Limb (tissue), 2 donors: ENCODE measurements around the gene MED12L.
"Not testable (repeated sequence)": the region's sequence is repeated elsewhere in the genome, so short reads cannot be mapped to it uniquely, and the experiment has no call there.

Experiments
- DNase-seq, 2 donors: peaks; one replicate each; pipeline ENCODE4 v3.0.0-alpha.2; 2016; ENCODE audit errors: extremely low spot score in 2 of 2

MED12L gene

DNA sequence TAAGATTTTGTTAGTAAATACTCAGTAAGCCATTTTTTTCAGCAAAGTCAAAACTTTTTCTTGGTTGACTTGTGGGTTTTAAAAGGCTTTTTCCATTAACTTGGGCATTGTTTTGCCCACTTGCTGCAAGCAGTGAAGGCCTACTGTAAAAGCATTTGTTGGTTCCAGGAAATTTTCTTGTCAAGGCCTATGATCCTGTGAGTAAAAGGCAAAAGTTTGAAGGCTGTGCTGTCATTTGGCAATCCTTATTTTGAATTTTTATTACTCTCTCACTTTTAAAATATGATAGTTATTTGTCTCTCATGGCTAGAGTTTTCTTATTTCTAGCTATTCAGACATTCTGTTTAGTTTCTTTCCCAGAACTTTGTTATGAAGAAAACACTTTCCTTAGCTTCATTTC, 286.1 kb downstream of the MED12L start:
- DNase-seq, result no peak

DNA sequence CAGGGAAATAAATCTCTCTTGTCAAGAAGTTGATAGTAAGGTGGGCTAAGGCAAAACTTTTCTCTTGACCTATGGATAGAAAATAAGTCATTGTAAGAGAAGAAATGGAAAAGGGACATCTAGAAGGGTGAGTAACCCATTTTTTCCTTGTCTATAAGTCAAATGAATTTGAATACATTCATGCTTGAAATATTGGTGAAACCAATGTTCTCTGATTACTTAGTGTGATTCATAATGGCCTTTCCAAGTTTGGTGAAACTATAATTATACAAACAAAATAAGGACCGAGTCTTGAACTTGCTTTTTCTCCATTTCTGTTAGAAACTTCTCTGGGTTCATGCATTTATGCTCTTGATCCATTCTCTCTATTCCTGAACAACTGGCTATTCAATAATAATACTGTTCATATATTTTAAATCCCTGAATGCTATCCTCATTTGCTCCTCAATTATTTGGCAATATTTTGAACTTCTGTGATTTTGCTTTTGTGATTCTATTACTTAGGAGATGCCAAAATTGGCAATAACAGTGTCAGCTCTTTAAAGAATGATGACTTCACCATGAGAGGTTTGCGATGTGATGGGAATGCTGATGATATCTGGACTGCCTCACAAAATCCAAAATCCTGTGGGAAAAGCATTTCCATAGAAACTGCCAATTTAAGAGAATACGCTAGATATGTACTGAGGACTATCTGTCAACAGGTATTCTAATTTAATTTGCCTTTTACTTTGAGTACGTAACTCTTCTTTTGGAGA, 286.8 kb downstream of the MED12L start:
- DNase-seq, result no peak

DNA sequence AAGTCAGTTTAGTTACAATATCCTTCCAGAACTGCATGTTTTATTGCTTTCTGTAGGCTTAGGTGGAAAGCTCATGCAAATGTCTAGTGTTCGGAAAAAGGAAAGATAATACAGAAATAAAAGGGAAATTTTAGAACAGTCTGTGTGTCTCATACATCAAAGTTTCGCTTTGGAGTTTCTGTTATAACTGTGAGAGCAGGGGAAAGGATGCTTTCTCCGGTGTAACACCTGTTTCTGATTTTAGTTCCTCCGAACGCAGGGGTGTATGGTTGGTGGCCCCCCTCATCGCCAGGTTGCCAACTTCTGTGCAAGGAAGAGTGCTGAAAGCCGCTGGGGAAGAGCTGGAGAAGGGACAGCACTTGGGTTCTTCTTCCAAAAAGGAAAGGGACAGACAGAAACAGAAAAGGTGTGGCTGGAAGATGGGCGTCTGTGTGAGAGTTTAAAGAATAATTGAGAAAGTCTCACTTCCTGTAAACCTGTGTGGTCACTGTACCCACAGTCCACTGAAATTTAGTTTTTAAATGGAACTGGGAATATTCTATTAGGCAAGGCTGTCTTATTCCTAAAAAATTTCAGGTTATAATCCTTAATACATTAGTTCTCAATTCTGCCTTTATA, 292.4 kb downstream of the MED12L start:
- DNase-seq, result no peak

DNA sequence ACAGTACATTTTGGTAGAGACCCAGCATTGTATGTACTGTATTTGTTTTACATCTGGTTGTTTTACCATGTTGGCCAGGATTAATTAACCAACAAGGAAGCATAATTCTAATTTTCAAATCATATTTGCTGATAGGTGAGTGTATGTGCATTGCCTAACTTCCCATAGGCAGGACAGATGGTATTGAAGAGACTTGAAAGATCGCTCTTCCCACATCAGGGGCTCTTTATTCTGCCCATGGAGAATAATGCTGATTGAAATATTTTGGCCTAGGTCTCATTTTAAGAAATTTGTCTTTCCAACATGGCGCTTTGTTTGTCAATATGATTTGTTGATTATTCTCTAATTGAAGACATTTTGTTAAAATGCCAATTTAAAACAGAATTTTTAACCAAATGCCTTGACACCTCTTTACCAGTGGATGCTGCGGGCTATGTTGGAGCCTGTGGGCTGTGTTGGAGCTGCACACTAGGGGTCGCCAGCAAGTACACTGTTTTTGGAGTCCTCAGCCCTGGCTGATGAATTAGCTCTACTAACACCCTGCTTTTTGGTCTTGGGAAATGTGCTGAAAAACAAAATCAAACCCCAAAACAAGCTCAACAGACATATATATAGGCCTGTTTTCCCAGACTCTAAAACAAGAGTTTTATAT, 293.7 kb downstream of the MED12L start:
- no peak for DNase-seq

DNA sequence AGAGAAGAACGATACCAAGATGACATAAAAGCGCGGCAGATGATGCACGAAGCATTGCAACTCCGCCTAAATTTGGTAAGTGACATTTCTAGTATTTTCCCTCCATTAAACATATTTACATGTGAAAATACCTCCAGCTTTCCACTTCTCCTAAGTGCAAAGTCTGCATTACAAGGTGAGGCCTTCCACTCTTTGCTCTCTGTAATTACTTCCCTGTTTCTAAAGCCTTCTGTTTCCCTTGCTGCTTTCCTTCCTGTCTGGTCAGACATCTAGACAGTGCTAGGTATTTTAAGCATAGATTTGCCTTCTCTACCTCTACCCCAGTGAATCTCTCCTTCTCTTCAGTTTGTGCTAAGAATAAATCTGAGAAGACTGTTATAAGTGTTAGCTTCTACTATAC, 297.2 kb downstream of the MED12L start:
- no peak for DNase-seq

DNA sequence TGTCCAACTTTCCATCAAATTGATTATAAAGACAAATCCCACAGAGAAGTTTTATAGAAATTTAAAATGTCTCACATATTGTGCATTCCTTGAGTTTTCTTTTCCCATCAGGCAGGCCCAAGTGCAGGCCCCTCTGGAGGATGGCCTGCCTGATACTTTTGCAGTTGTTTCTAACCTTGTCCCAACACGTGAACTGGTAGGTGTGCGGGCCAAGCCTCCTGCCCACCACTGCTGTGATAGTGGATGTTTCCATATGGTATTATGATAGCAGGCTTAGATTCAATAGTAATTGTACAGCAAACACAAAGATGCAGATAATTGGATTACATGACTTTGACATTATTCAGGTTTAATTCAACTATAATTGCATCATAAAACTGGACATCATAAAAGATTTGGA, 297.6 kb downstream of the MED12L start:
- DNase-seq, result no peak

DNA sequence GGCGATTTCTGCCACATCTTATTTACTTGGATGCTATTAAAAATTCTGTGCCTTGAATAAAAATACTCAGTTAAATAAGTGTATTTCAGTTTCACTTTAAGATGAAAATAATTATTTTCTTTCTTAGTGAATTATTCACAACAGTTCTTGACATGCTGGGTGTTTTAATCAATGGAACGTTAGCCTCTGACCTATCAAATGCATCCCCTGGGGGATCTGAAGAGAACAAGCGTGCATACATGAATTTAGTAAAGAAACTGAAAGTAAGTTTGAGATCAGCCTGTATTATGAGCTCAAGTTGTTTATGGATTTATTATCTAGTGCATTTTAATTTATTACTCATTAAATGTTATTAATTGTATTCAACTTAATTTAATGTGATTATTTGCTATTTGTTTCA, 298.5 kb downstream of the MED12L start:
- DNase-seq, result no peak

DNA sequence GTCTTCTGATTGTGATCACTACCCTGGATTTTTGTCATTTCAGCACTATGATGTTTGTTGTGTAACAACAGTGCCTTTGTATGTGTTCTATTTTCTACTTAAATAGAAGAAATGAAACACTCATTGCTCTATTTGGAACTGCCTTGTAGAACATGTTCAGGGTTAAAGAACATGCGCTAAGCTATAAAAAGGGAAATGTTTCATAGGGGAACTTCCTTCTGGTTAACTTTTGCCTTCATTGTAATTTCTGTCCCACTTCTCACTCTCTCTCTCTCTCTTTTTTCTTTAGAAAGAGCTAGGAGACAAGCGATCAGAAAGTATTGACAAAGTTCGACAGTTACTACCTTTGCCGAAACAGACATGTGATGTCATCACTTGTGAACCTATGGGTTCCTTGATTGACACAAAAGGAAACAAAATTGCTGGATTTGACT, 299.3 kb downstream of the MED12L start, which contains the start of gene P2RY12:
Gene P2RY12, minus strand, starts transcription at position 13 of the 434 bp plus-strand sequence. CDS start 45,908 bp downstream, outside the sequence.
- DNase-seq, result no peak

DNA sequence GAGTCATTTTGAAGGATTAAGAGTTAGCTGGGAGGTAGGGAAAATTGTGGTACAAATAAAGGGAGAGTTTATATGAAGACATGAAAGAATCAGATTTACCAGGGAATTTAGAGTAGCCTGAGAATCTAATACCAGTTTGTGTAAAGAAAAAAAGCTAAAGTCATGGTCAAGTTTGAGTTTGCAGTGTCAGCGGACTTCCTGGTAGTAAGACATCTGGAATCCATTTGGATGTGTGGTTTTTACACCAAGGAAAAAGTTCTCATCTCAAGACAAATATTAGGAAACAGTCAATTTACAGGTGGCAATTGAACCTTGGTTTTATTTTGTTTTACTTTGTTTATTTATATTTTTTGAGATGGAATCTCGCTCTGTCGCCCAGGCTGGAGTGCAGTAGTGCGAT, 300.6 kb downstream of the MED12L start:
- DNase-seq, result no peak

DNA sequence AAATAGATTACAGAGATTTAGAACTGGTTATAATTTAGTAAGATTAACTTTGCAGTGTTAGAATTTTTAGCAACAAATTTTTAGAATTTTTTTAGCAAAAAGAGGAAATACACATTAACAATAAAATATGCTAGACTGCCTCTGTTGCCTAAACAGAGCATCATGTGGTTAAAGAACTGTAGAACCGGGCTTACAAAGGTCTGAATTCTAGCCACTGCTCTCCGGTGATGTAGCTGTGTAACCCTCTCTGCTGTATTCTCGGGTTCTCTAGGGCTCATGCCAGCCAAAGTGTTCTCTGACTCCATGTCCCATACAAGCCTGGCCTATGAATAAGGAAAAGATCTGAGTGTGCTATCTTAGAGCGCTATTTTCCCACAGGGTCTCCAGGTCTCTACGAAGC, 302.0 kb downstream of the MED12L start:
- no peak for DNase-seq

DNA sequence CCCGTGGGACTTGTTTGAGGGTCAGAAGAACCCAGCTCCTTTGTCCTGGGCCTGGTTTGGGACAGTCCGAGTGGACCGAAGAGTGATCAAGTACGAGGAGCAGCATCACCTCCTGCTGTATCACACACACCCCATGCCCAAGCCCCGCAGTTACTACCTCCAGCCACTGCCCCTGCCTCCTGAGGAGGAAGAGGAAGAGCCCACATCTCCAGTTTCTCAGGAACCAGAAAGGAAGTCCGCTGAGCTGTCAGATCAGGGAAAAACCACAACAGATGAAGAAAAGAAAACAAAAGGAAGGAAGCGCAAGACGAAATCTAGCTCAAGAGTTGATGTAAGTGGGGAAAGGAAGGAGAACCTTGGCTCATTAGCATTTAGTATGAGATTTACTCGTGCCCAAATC, 302.4 kb downstream of the MED12L start:
- DNase-seq, result no peak

DNA sequence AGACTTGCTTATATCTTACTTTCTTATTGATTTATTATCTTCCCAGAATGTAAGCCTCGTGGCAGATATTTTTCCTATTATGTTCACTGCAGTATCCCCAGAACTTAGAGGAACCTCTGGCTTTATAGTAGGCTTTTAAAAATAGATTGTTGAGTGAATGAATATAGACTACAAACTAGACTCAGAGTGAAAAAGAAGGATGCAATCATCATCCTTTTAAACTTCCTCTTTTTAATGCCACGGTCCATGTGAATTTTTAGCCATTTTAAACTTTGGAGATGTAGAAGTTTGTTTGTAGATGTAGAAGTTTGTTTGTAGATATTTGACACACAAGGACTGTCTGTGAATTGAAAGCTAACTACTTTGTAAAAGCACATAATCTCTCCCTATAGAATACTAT, 306.3 kb downstream of the MED12L start:
- no peak for DNase-seq

DNA sequence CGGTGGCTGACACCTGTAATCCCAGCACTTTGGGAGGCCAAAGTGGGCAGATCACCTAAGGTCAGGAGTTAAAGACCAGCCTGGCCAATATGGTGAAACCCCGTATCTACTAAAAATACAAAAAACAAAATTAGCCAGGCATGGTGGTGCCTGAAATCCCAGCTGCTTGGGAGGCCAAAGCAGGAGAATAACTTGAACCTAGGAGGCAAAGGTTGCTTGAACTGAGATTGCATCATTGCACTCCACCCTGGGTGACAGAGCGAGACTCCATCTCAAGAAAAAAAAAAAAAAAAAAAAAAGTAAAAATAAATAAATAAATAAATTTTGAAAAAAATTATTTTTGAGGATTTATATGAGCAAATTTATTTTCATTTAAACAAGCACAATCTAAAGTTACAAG, 306.7 kb downstream of the MED12L start:
- DNase-seq, result not testable (repeated sequence)

DNA sequence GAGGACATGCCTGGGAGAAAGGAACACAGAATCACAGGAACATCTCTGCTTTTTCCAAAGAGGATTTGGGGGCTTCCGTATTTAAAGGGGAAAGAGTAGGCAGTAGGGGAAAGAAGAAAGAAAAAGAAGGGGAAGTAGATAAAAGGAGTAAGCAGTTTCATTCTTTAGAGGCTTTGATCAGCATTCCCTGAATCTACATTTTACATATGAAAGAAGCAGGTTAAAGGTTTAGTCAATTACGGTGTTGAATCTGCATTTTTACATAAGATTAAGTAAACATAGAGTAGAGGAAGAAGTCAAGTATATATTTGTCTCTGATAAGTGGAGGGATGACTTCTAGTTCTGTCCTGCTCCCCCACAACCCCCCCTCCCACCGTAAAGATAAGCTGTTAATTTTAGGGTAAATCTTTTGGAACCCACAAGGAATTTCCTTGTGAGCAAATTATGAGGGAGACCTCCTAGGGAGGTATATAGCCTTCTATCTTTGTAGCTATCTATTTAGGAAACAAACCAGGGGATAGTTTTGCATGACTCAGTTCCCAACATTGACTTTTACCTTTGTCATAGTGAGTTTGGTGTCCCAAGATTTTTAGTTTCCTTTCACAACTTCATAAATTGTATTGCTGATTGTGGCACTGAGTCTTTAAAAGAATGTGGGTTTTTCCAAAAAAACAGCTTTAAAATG, 307.8 kb downstream of the MED12L start:
- no peak for DNase-seq

DNA sequence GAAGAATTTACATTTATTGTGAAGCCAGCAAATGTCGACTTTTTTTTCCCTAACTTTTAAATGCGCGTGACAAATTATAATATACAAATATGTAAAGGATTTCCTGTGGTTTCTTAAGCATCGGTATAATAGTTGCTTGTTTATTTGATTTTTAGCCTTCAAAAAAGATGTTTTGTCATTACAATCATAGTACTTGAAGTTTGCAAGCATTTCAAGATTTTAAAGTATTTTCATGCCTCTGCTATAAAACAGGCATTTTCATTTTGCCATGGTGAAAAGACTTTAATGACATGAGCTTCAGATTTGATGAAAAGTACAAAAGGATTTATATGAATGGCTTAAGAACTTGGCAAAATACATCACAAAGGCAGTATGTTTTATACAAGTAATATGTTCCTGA, 308.5 kb downstream of the MED12L start:
- no peak for DNase-seq

DNA sequence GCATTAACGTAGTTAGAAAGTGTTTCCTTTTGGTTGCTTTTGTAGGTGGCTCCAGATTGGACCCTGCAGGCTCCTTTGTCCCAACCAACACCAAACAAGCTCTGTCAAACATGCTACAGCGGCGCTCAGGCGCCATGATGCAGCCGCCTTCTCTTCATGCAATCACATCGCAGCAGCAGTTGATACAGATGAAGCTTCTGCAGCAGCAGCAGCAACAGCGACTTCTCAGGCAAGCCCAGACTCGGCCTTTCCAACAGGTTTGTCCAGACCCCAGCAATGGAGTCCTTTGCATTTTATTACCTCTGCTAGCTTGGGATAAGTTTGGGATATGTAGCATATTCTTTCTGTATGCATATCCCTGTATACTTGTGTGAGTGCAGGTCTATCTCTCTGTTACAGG, 309.1 kb downstream of the MED12L start:
- DNase-seq, result no peak

DNA sequence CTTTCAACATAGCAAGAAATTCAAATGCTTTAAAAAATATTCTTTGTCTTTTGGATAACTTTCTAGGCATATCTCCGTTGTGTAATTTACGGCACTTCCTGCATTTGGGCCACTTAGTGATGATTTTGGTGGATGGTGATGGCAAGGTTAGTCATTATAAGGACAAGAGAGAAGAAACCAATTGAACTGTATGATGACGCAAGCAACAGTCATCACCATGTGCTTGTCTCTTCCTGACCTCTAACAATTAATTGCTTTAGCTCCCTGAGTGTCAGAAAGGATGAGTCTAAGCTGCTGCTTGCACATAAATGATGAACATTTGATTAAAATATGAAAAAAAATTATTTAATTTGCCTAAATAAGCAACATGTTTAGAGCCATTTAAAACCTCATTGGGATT, 310.3 kb downstream of the MED12L start:
- DNase-seq, result no peak

DNA sequence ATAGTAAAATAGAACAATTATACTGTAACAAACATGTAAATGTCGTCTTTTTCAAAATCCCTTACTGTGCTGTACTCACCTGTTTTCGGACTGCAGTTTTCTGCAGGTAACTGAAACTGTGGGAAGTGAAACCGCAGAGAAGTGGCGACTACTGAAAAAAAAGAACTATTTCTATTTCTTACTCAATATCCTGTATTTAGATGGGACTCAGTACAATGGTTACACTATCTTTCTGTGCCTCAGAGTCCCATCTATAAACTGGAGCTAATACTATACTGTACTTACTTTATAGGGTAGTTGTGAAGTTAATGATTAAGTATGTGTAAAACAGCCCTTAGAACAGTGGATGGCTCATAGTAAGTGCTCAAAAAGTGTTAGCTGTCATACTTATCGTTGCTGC, 313.4 kb downstream of the MED12L start:
- no peak for DNase-seq

DNA sequence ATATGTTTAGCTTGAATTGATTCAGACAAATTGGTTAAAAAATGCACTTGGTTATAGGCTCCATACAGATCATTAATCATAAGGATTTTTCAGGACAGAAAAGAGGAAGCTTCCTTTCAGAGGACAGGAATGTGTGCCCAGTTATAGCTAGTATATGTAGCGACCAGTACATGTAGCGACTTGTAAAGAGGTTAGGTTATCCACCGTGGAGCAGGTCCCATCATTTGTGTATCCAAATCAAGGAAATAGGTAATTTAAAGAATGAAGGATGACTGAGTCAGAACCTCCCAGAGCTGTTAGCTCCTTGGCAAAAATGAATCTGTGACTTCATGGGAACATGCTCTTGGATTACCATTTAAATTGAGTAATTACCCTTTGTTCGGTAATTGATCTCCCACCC, 314.9 kb downstream of the MED12L start:
- DNase-seq, result no peak

DNA sequence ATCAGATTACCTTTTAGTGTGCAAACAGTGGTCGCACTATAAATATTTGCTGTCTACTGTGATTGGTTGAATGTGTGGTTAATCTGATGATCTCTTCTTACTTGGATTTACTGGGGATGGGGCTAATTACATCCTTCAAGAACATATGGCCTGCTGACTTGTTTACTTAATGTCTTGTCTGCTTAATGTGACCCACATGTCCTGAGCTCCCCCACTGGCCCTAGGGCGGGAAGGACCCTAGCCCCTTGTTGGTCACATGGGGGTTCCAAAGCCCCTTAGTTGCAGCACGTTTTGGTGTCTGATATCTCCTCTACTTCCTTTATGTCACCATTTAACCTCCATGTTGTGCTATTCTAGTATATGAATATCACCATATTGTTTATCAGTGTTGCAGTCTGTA, 316.9 kb downstream of the MED12L start:
- DNase-seq, result no peak

DNA sequence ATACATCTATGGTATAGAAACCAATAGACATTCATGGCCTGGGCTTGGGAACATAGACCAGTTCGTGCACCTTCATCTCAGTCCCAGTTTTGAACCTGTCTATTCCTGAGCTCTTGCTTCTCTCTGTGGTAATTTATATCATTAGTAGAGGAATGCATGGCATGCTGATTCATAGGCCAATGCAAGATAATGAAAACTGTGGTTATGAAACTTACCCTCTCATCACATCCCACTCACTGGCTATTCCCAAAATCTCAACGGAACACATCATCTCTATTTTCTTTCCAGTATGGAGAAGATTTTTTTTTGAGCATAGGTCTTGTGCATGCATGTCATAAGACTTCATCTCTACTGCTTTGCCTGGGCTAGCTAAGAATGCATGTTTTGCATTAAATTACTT, 317.8 kb downstream of the MED12L start:
- DNase-seq, result no peak

DNA sequence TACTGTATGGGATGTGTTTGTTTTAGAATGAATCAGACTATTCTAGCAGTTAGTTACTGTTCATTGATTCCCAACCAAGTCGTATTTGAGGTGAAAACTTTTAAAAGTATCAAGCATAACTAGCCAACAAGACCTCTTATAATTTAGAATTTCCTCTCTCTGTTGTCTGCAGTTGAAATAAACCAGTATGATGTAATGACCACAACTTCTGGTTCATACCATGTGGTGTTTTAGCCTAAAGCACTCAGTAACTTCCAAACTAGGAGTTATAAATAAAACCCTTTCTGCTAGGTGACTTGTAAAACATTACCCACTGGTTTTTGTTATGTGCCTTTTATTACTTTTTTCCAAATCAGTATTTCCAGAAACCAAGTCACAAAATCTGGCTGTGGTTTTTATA, 318.9 kb downstream of the MED12L start:
- no peak for DNase-seq
